HepG2 (cell line): ENCODE results near the gene RNF8. TPM values are rescaled to one million over a fixed set of nuclear protein-coding genes. Genes with fewer than 3 reads are reported as not detected.

Source experiments
- ATAC-seq: fragments of 200-7000 bp; cut with Tn5 transposase; 3 replicates; pipeline ENCODE4 v1.9.1; 2020; ENCODE audit warnings: mild to moderate bottlenecking, moderate library complexity
- BruUV-seq: library from RNA; stranded (reverse); fragments of 400-500 nt; replicated peaks from 2 replicates; lab custom pipeline; 2021; lab: Mats Ljungman, UMichigan
- CTCF ChIA-PET: fragments of 300-600 bp; formaldehyde crosslinking; extraction: SDS; loops from one replicate; lab custom pipeline; 2021; ENCODE audit warnings: low total read pairs, inconsistent platforms, low intra/inter-chr PET ratio; lab: Yijun Ruan, JAX
- POLR2A ChIA-PET: fragments of 350-600 bp; sonication (Branson Sonifier 250); formaldehyde crosslinking; loops from one replicate; lab custom pipeline; 2020; ENCODE audit warnings: antibody characterized with exemption, inconsistent platforms; lab: Yijun Ruan, JAX
- DNase-seq: peaks from one replicate; pipeline ENCODE4 v3.0.0-alpha.2; 2015; ENCODE audit warnings: low spot score
- FAIRE-seq: peaks from 3 replicates; lab custom pipeline; 2011; peaks lifted over from hg19 to GRCh38; lab: Jason Lieb, UNC
- H2AFZ ChIP-seq: one replicate; pipeline ENCODE4 v1.6.1; 2011; ENCODE audit warnings: low read length, inconsistent platforms
- H3K27ac ChIP-seq: fragments of 300-600 bp; 3 replicates; pipeline ENCODE4 v1.8.0; 2011; ENCODE audit warnings: mixed run types, mild to moderate bottlenecking, mixed read lengths, low read length, inconsistent platforms; ENCODE audit not compliant: insufficient read depth; ENCODE audit errors: extremely low read length
- H3K27me3 ChIP-seq, 2 experiments: fragments of 200-600 bp in 1 of 2; 2 replicates in 1 of 2; 3 replicates in 1 of 2; pipeline versions ENCODE4 v1.6.0 to v1.8.0; 2011; ENCODE audit warnings: low read length in 2 of 2, mild to moderate bottlenecking in 2 of 2, moderate library complexity in 2 of 2, inconsistent platforms in 1 of 2; ENCODE audit not compliant: insufficient read depth in 2 of 2, control insufficient read depth in 1 of 2
- H3K36me3 ChIP-seq, 2 experiments: fragments of 200-600 bp in 1 of 2; replicated peaks in 1 of 2; 2 replicates in 1 of 2; 3 replicates in 1 of 2; pipeline versions ENCODE4 v1.5.1 to v1.8.0; 2011; ENCODE audit warnings: low read length in 2 of 2, inconsistent platforms in 1 of 2; ENCODE audit not compliant: insufficient read depth in 2 of 2, control insufficient read depth in 1 of 2
- H3K4me1 ChIP-seq: 2 replicates; pipeline ENCODE4 v1.5.1; 2012; ENCODE audit warnings: low read length, inconsistent platforms; ENCODE audit not compliant: insufficient read depth
- H3K4me2 ChIP-seq: 2 replicates; pipeline ENCODE4 v1.6.0; 2011; ENCODE audit warnings: low read depth, low read length, inconsistent platforms
- H3K4me3 ChIP-seq, 3 experiments: fragments of 200-600 bp in 1 of 3; sonication (generic), shearing (Covaris generic) in 1 of 3; replicated peaks in 1 of 3; 2 replicates each; pipeline ENCODE4 v1.5.1; 2011 to 2016; ENCODE audit warnings: low read length in 3 of 3, inconsistent platforms in 2 of 3, low read depth in 2 of 3, mild to moderate bottlenecking in 2 of 3, control low read depth in 1 of 3, mixed read lengths in 1 of 3; ENCODE audit not compliant: insufficient read depth in 1 of 3
- H3K79me2 ChIP-seq: one replicate; pipeline ENCODE4 v1.6.1; 2011; ENCODE audit warnings: low read length, inconsistent platforms; ENCODE audit not compliant: insufficient read depth
- H3K9ac ChIP-seq: 2 replicates; pipeline ENCODE4 v1.6.0; 2011; ENCODE audit warnings: mild to moderate bottlenecking, low read depth, low read length, inconsistent platforms; ENCODE audit not compliant: insufficient read depth
- H3K9me3 ChIP-seq: 2 replicates; pipeline ENCODE4 v1.5.1; 2012; ENCODE audit warnings: mild to moderate bottlenecking, low read length
- H4K20me1 ChIP-seq: 2 replicates; pipeline ENCODE4 v1.6.0; 2011; ENCODE audit warnings: inconsistent platforms, mild to moderate bottlenecking, low read length, moderate library complexity; ENCODE audit not compliant: insufficient read depth
- ATAD3A ChIP-seq: sonication (generic); formaldehyde crosslinking; IDR thresholded peaks from 2 replicates; pipeline ENCODE4 v1.4.0; 2020; ENCODE audit warnings: missing genetic modification reagents
- ATF1 ChIP-seq: IDR thresholded peaks from 2 replicates; pipeline ENCODE4 v1.6.1; 2016; ENCODE audit warnings: mild to moderate bottlenecking, control low read depth
- CHCHD3 ChIP-seq: sonication (generic); formaldehyde crosslinking; IDR thresholded peaks from 2 replicates; pipeline ENCODE4 v1.8.0; 2022; ENCODE audit warnings: mild to moderate bottlenecking, missing genetic modification reagents, moderate library complexity
- FOXO4 ChIP-seq: sonication (generic); formaldehyde crosslinking; conservative IDR thresholded peaks from 2 replicates; pipeline ENCODE4 v1.8.1; 2023; ENCODE audit warnings: missing genetic modification reagents
- GPN1 ChIP-seq: sonication (generic); formaldehyde crosslinking; IDR thresholded peaks from 2 replicates; pipeline ENCODE4 v1.5.1; 2020; ENCODE audit warnings: missing genetic modification reagents, borderline replicate concordance
- PHF20 ChIP-seq: sonication (generic); formaldehyde crosslinking; IDR thresholded peaks from 2 replicates; pipeline ENCODE4 v1.5.0; 2020; ENCODE audit warnings: mild to moderate bottlenecking, missing genetic modification reagents
- RCOR2 ChIP-seq: IDR thresholded peaks from 2 replicates; pipeline ENCODE4 v1.6.1; 2016; ENCODE audit warnings: missing biosample characterization, missing genetic modification reagents
- ZBTB42 ChIP-seq: sonication (generic); formaldehyde crosslinking; IDR thresholded peaks from 2 replicates; pipeline ENCODE4 v1.5.0; 2020; ENCODE audit warnings: mild to moderate bottlenecking, missing genetic modification reagents
- ZFP41 ChIP-seq: sonication (generic); formaldehyde crosslinking; IDR thresholded peaks from 2 replicates; pipeline ENCODE4 v1.4.0; 2020; ENCODE audit warnings: mild to moderate bottlenecking, missing genetic modification reagents, borderline replicate concordance
- ZMAT3 ChIP-seq: sonication (generic); formaldehyde crosslinking; conservative IDR thresholded peaks from 2 replicates; pipeline ENCODE4 v1.7.0; 2021; ENCODE audit warnings: missing genetic modification reagents
- ZMYM3 ChIP-seq: sonication (generic); formaldehyde crosslinking; IDR thresholded peaks from 2 replicates; pipeline ENCODE4 v1.5.1; 2020; ENCODE audit warnings: mild to moderate bottlenecking, missing genetic modification reagents
- ZNF296 ChIP-seq: sonication (generic); formaldehyde crosslinking; conservative IDR thresholded peaks from 2 replicates; pipeline ENCODE4 v1.5.0; 2020; ENCODE audit warnings: mild to moderate bottlenecking, missing genetic modification reagents
- ZNF558 ChIP-seq: sonication (generic); formaldehyde crosslinking; IDR thresholded peaks from 2 replicates; pipeline ENCODE4 v1.9.0; 2022; ENCODE audit warnings: mild to moderate bottlenecking, missing genetic modification reagents, borderline replicate concordance
- ZNF574 ChIP-seq: sonication (generic); formaldehyde crosslinking; IDR thresholded peaks from 2 replicates; pipeline ENCODE4 v1.4.0; 2020; ENCODE audit warnings: missing genetic modification reagents
- ZNF724P ChIP-seq: sonication (generic); formaldehyde crosslinking; IDR thresholded peaks from 2 replicates; pipeline ENCODE4 v1.8.0; 2022; ENCODE audit warnings: missing genetic modification reagents, borderline replicate concordance
- ZSCAN22 ChIP-seq: sonication (generic); formaldehyde crosslinking; IDR thresholded peaks from 2 replicates; pipeline ENCODE4 v1.4.0; 2020; ENCODE audit warnings: mild to moderate bottlenecking, missing genetic modification reagents
- WGBS: methylation state at CpG from one replicate; pipeline ENCODE4 v1.1.6; 2017; ENCODE audit warnings: low lambda C conversion rate; 5-methylcytosine and 5-hydroxymethylcytosine counted together
- in situ Hi-C: cut with HindIII; loops from 2 replicates; pipeline ENCODE4 v1.10.0; 2017; ENCODE audit warnings: low pct_unique_long_range_greater_than_20kb; ENCODE audit not compliant: extremely low pct_ligation_motif_present
- intact Hi-C: fragments of 100-400 bp; cut with micrococcal nuclease; formaldehyde crosslinking; loops from one replicate; pipeline ENCODE4 v1.10.0; 2022; ENCODE audit not compliant: unreplicated experiment
- polyA plus RNA-seq, 8 experiments: library from polyadenylated mRNA; depleted of rRNA in 3 of 8; stranded (reverse) in 7 of 8; unstranded in 1 of 8; fragments of >200 nt; fragmentation: Illumina TruSeq in 4 of 8; extraction: Trizol in 4 of 8; gene quantifications; 2 replicates each; pipeline versions ENCODE4 v1.2.1 to v1.2.3, GENCODE V29; 2011 to 2016; ENCODE audit warnings: low read depth in 4 of 8, missing spikeins in 1 of 8, mixed read lengths in 1 of 8; ENCODE audit not compliant: insufficient read depth in 1 of 8
- total RNA-seq, 5 experiments: library from RNA; depleted of rRNA; stranded (reverse); fragments of >200 nt; fragmentation: Illumina TruSeq; extraction: Trizol; gene quantifications; 2 replicates each; pipeline ENCODE4 v1.2.3, GENCODE V29; 2016; ENCODE audit warnings: low read depth in 1 of 5
- TF ChIP-seq, protein P1 (sequence below): IDR thresholded peaks from 2 replicates; pipeline ENCODE4 v1.6.1; 2016; ENCODE audit warnings: low read depth, borderline replicate concordance
- TF ChIP-seq, protein P2 (sequence below): sonication (generic); formaldehyde crosslinking; IDR thresholded peaks from 2 replicates; pipeline ENCODE4 v1.8.0; 2022; ENCODE audit warnings: missing genetic modification reagents, mild to moderate bottlenecking, borderline replicate concordance

The RNF8 gene
- total and polyA plus RNA-seq, 2 of the 13 experiments (the other 11 are each of a cell fraction or from before 2014, with no cell fraction given) = 21.8 to 47.6 TPM

DNA sequence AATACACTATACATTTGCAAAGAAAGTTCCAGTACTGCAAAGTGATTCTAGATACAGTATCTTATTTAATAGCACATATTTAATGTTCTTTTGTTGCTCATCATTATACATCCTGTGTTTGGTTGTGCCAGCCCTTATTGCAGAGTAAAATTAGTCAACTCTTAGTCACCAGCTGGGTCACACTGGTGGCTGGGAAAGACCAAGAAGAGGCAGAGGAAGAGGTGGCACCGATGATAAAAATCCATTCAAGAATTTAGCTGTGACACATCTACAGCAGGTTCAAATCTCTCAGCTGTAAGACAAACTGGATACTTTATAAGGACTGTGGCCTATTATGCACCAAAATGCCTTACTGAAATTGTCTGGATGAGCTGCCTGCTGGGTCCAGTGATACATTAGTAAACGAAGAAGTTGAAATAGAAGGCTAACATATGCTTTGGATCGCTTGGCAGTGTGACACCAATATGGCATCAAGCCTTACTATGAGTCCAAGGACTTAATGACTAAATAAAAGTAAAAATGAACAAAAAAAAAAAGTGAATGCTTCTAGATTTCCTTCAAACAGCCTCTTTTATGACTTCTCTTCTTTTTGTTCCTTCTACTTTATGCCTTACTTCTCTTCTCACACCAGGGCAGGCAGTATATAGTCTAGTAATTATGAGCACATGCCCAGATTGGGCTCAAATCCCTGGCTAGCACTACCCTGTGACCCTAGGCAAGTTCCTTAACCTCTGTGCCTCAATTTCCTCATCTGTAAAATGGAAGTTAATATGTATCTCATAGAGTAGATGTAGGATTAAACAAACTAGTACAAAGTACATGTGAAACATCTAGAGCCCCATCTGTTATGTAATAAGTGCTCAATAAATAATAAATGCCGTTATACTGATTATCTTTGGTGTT lies 29.4 kb upstream of the RNF8 start:
- Histone ChIP-seq H2AFZ (no peak overlapping the region), H3K79me2 (no peaks in the 10 kb centered on the region), H3K27me3 (no peaks in the 10 kb centered on the region), H3K9ac (no peak overlapping the region; the same call in 1 of the 2 replicates), H3K9me3 (no peaks in the 10 kb centered on the region), H3K4me2 (peak overlapping the region; percentile 63), H3K4me1 (peaks cover 47% of the 10 kb centered on the region), H3K4me3 (no peak overlapping the region), H3K36me3 (peaks cover 4 to 19% of the 10 kb centered on the region in 2 experiments; a peak in 4 of 5 replicates), H4K20me1 (no peaks in the 10 kb centered on the region), H3K27ac (peak overlapping the region; percentile 94)
- ChIA-PET CTCF (interaction anchor here (1.9 to 2.5 kb wide), 2 partner anchors 57 to 59 kb away, joined by 5 to 25 read pairs; no protein-coding TSS in a partner anchor), POLR2A (no interaction called here)
- in situ Hi-C loops (no loop called here), intact Hi-C loops (loop anchor here (1.0 to 5.0 kb wide), 3 partner anchors 45 to 108 kb away; partner anchors contain the start of gene CMTR1)
- FAIRE-seq (no peak), DNase-seq (no peak), ATAC-seq (no peak)
- 67% methylated on average over 4 of the region's 4 CpGs for WGBS
- no TSS peak for BruUV-seq
- TF ChIP-seq ZFP41 (no peak), ATF1 (CRISPR knock-in tag) (peak; percentile 42; the same call in 1 of the 2 replicates), GPN1 (CRISPR knock-in tag) (no peak), ZNF574 (CRISPR knock-in tag) (no peak), ZNF724P (CRISPR knock-in tag) (no peak), ZMYM3 (peak; percentile 71), RCOR2 (peak; percentile 11; the same call in 1 of the 2 replicates), ZNF558 (CRISPR knock-in tag) (no peak), FOXO4 (CRISPR knock-in tag) (0 out of 2 replicates have a peak, but pooled peaks have one; percentile 32), ZBTB42 (CRISPR knock-in tag) (no peak), CHCHD3 (CRISPR knock-in tag) (no peak), PHF20 (no peak), ZNF296 (no peak), ZMAT3 (0 out of 2 replicates have a peak, but pooled peaks have one; percentile 18), ZSCAN22 (no peak), ATAD3A (CRISPR knock-in tag) (no peak)
- TF ChIP-seq, protein P1, sequence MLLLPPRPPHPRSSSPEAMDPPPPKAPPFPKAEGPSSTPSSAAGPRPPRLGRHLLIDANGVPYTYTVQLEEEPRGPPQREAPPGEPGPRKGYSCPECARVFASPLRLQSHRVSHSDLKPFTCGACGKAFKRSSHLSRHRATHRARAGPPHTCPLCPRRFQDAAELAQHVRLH (CRISPR knock-in tag) = no peak
- TF ChIP-seq, protein P2, sequence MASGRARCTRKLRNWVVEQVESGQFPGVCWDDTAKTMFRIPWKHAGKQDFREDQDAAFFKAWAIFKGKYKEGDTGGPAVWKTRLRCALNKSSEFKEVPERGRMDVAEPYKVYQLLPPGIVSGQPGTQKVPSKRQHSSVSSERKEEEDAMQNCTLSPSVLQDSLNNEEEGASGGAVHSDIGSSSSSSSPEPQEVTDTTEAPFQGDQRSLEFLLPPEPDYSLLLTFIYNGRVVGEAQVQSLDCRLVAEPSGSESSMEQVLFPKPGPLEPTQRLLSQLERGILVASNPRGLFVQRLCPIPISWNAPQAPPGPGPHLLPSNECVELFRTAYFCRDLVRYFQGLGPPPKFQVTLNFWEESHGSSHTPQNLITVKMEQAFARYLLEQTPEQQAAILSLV (CRISPR knock-in tag) = no peak
